Gastroesophageal sphincter (tissue), 4 donors: ENCODE data around the gene CDKN2AIPNL. TPM values are rescaled to one million over a fixed set of nuclear protein-coding genes. Genes with fewer than 3 reads are reported as not detected.

Source experiments
- ATAC-seq: fragments of 150-250 bp; one replicate; pipeline ENCODE4 v1.9.1; 2016; ENCODE audit warnings: mild to moderate bottlenecking, moderate library complexity
- H3K27ac ChIP-seq, 4 donors: fragments of 200-600 bp; sonication (generic) in 3 of 4; 1 replicate in 3 of 4; 2 replicates in 1 of 4; pipeline ENCODE4 v1.5.1; 2016 to 2019
- H3K27me3 ChIP-seq: fragments of 200-600 bp; sonication (generic); one replicate; pipeline ENCODE4 v1.5.1; 2019
- H3K36me3 ChIP-seq, 2 donors: fragments of 200-600 bp; sonication (generic); one replicate each; pipeline ENCODE4 v1.5.1; 2019; ENCODE audit warnings: control low read depth in 1 of 2
- H3K4me1 ChIP-seq, 3 donors: fragments of 200-600 bp; sonication (generic); 1 replicate in 2 of 3; 2 replicates in 1 of 3; pipeline ENCODE4 v1.5.1; 2016 to 2019; ENCODE audit warnings: control low read depth in 2 of 3
- H3K4me3 ChIP-seq, 2 donors: fragments of 200-600 bp; sonication (generic); one replicate each; pipeline ENCODE4 v1.5.1; 2019; ENCODE audit warnings: mild to moderate bottlenecking in 1 of 2, moderate library complexity in 1 of 2
- H3K9me3 ChIP-seq, 3 donors: fragments of 200-600 bp; sonication (generic); one replicate each; pipeline ENCODE4 v1.5.1; 2017 to 2019; ENCODE audit warnings: control low read depth in 2 of 3
- CTCF ChIP-seq, 4 experiments: fragments of 200-600 bp in 2 of 4; fragments of 450-650 bp in 2 of 4; sonication (generic) in 1 of 4; IDR thresholded peaks; one replicate each; pipeline ENCODE4 v1.5.1; 2017 to 2019; ENCODE audit warnings: antibody characterized with exemption in 4 of 4, mild to moderate bottlenecking in 2 of 4, moderate library complexity in 2 of 4
- EP300 ChIP-seq: sonication (generic); formaldehyde crosslinking; IDR thresholded peaks from one replicate; pipeline ENCODE4 v1.6.1; 2017; ENCODE audit warnings: antibody characterized with exemption, mild to moderate bottlenecking
- POLR2A ChIP-seq, 2 donors: fragments of 450-650 bp; IDR thresholded peaks; one replicate each; pipeline ENCODE4 v1.6.1; 2017; ENCODE audit warnings: antibody characterized with exemption in 2 of 2, mild to moderate bottlenecking in 2 of 2, moderate library complexity in 1 of 2
- POLR2AphosphoS5 ChIP-seq: sonication (generic); formaldehyde crosslinking; IDR thresholded peaks from one replicate; pipeline ENCODE4 v1.6.1; 2017; ENCODE audit warnings: antibody characterized with exemption
- WGBS, 2 donors: methylation state at CpG; one replicate each; pipeline ENCODE4 v1.1.5; 2018; ENCODE audit warnings: low coverage in 1 of 2; 5-methylcytosine and 5-hydroxymethylcytosine counted together
- total RNA-seq, 4 donors: library from RNA; depleted of rRNA; stranded (reverse); fragments of >200 nt; gene quantifications; one replicate each; pipeline ENCODE4 v1.1.0, GENCODE V29; 2016

Gene CDKN2AIPNL
- total RNA-seq, 4 donors from 2014 or later: 15.1 to 25.7 (median 21.0) TPM

DNA sequence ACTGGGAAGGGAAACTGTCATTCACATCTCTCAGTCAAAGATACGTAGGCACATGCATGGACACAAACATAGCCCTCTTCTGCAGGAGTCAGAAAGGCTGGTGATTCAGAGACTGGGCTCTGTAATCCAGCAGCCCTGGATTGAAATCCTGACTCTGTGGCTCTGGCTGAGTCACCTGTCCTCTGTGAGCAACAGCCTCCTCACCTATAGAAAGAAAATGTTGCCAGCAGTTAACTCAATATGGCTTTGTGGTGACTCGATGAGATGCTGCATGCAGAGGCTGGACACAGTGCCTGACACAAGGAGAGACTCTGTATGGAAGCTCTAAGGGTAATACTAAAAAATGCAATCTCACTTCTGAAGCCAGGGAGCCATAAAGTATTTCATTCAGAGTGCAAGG, 23.9 kb upstream of the CDKN2AIPNL start:
- Histone ChIP-seq H3K9me3 (no peaks in the 10 kb centered on the region), H3K36me3 (no peaks in the 10 kb centered on the region), H3K4me1 (peaks cover 8 to 41% (median 35%) of the 10 kb centered on the region in 3 donors), H3K4me3 (no peak overlapping the region), H3K27me3 (no peaks in the 10 kb centered on the region), H3K27ac (peak overlapping the region in 2 of 4 donors; percentile 84 to 88)
- 83% methylated on average over 1 to 2 of the region's 2 CpGs for WGBS, 2 donors
- TF ChIP-seq POLR2AphosphoS5 (no peak), POLR2A (IDR thresholded peaks at IDR 0.05) (no peak), EP300 (no peak), CTCF (IDR thresholded peaks at IDR 0.05) (no peak)
- no peak for ATAC-seq

GRCh38 chr5:134432677-134433359, 21.1 kb upstream of the CDKN2AIPNL start:
- 81% methylated on average over 9 of the region's 14 CpGs; no CpG with 5 or more reads in 1 of the 2 donors for WGBS, 2 donors
- TF ChIP-seq EP300 (no peak), POLR2A (IDR thresholded peaks at IDR 0.05) (no peak), CTCF (IDR thresholded peaks at IDR 0.05) (no peak), POLR2AphosphoS5 (no peak)
- ATAC-seq: no peak

GRCh38 chr5:134432174-134432573, 20.5 kb upstream of the CDKN2AIPNL start:
- Histone ChIP-seq H3K4me3 (no peak overlapping the region), H3K9me3 (no peaks in the 10 kb centered on the region), H3K4me1 (peaks cover 0 to 13% (median 9%) of the 10 kb centered on the region in 3 donors), H3K27ac (no peak overlapping the region), H3K36me3 (no peaks in the 10 kb centered on the region), H3K27me3 (peaks cover 4% of the 10 kb centered on the region)
- TF ChIP-seq POLR2A (IDR thresholded peaks at IDR 0.05): no peak
- TF ChIP-seq EP300: no peak
- TF ChIP-seq CTCF (IDR thresholded peaks at IDR 0.05): no peak
- TF ChIP-seq POLR2AphosphoS5: no peak
- no peak for ATAC-seq
- WGBS, 2 donors: 43% methylated on average over 1 of the region's 4 CpGs; no CpG with 5 or more reads in 1 of the 2 donors

More at GRCh38 chr5:134432677-134433359, 21.1 kb upstream of the CDKN2AIPNL start:
- H3K4me3 ChIP-seq: no peak overlapping the region
- H3K4me1 ChIP-seq: peaks cover 4 to 20% (median 16%) of the 10 kb centered on the region in 3 donors
- H3K36me3 ChIP-seq: no peaks in the 10 kb centered on the region
- H3K27ac ChIP-seq: no peak overlapping the region
- H3K9me3 ChIP-seq: no peaks in the 10 kb centered on the region
- H3K27me3 ChIP-seq: no peaks in the 10 kb centered on the region

- Histone ChIP-seq H3K27ac (no peak overlapping the region), H3K9me3 (no peaks in the 10 kb centered on the region), H3K36me3 (no peaks in the 10 kb centered on the region), H3K27me3 (peaks cover 11% of the 10 kb centered on the region), H3K4me1 (no peaks in the 10 kb centered on the region), H3K4me3 (no peak overlapping the region)
- ATAC-seq: no peak
- TF ChIP-seq CTCF (IDR thresholded peaks at IDR 0.05) (no peak), EP300 (no peak), POLR2AphosphoS5 (no peak), POLR2A (IDR thresholded peaks at IDR 0.05) (no peak)
- WGBS, 2 donors: 43 to 65% methylated on average over 3 to 5 of the region's 5 CpGs
These were observed 18.4 kb upstream of the CDKN2AIPNL start for GRCh38 chr5:134430001-134430569.
